SHP77 treated with DMSO at 0.1 percent for 48 hours (cell line): ENCODE measurements around the gene FXYD6.
"Not testable (repeated sequence)": the region's sequence is repeated elsewhere in the genome, so short reads cannot be mapped to it uniquely, and the experiment has no call there.

Experiments used
- DNase-seq: peaks from one replicate; lab custom pipeline; 2025; lab: John Stamatoyannopoulos, UW

Gene FXYD6, protein sequence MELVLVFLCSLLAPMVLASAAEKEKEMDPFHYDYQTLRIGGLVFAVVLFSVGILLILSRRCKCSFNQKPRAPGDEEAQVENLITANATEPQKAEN

DNA sequence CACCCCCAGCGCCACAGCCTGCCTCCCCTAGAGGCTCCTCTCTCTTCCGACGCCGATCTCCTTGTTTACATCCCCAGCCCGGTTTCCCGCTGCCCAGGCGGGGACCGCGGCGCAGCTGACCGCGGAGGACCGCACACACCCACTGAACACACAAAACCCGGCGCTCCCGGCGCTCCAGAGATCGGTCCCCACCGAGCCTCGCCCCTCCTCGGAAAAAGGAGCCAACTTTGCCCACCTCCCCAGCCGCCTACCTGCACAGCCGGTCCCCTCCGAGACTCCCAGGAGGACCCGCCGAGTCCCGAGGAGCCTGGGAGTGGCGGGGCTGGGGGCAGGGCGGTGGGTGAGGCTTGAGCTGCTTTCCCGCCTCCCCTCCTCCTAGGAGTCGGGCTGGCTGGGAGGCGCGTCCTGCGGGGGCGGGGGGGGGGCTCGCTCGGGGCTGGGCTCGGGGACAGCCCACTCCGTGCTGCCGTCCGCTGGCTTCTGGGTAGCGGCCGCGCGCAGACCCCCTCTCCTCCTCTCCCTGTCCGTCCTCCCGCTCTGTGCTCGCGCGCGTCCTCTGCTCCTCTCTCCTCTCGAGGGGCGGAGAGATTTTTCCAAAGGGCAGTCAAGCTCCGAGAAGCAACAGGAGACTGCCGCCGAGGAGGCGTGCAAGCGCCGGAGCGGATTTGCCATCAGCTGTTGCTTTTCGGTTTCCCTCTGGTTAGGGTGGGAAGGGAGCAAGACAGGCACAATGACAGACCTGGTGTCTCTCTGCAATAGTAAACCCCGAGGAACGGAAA lies at the start of gene FXYD6:
FXYD6 (minus strand) TSS at position 318 of the 779 bp plus-strand sequence. CDS start 33,882 bp downstream, outside the sequence.
- no peak for DNase-seq

- not testable (repeated sequence) for DNase-seq
Measured at GRCh38 chr11:117926166-117926565, 49.7 kb upstream of the FXYD6 start.

- no peak for DNase-seq
Measured at GRCh38 chr11:117925198-117925925, 48.9 kb upstream of the FXYD6 start.

- DNase-seq = no peak
Measured at GRCh38 chr11:117924631-117925170, 48.2 kb upstream of the FXYD6 start.

DNA sequence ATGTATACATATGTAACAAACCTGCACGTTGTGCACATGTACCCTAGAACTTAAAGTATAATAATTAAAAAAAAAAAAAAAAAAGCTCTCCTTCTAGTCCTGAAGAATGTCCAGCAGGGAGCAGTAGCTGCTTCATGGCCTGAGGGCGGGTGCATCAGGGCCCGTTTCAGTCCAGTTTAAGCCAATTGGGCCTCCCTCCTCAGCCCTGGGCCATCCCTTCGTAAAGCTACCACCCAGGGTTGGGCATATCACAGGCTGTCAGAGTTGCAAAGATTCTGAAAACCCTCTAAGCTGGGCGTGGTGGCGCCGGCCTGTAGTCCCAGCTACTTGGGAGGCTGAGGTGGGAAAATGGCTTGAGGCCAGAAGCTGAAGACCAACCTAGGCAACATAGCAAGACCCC lies 47.3 kb upstream of the FXYD6 start:
- DNase-seq = no peak

DNA sequence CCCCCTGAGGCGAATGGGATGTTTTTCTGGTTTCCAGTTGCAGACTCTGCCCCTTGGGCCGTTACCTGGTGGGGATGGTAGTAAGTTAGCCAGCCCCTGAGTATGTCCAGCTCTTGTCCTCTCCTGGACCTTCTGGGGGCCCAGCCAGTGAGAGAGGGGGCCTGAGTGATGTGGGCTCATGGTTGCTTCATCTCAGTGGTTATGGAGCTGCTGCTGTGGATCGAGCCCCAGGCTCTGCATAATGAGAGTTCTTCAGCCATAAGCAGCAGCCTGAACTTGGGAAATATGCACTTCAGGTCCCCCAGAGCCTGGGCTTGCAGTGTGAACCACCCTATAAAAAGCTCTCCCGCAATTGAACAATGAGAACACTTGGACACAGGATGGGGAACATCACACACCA lies 46.8 kb upstream of the FXYD6 start:
- no peak for DNase-seq

DNA sequence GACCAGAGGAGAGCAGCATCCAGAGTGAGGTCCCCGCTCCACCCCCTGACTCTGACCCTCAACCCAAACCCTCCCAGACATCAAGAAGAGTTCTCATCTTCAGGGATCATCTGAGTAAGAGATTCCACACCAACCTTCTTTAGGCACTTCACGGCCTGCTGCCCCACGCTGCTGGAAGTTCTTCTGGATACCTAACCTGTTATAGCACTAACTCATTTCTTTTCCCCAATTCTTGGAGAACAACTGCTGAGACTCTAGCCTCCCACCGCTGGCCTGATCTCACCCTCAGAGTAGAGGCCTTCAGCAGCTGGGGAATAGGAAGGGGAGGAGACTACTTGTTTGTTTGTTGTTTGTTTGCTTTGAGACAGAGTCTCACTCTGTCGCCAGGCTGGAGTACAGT lies 45.4 kb upstream of the FXYD6 start:
- DNase-seq = no peak

GRCh38 chr11:117921456-117921855 lies 45.0 kb upstream of the FXYD6 start:
- no peak for DNase-seq

DNA sequence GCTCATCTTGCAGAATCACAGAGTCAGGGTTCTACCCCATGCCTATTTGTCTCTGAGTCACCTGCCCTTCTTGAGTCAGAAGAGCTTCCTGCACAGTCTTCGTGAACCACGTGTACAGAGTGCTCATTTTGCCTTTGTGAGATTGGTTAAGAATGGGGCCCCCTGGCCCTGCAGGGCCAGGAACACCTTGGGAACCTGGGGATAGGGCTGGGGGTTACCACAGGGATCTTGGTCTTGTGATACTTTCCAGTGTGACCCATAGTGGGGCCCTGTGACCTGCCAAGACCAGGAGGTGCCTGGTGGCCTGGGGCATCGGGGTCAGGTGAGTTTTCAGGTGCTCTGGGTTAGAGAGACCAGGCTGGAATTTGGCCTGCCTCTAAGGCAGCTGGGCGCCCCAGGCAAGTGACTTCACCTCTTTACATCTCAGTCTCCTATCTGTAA lies 43.3 kb upstream of the FXYD6 start:
- no peak for DNase-seq

- DNase-seq = no peak
Measured at GRCh38 chr11:117919341-117919740, 42.9 kb upstream of the FXYD6 start.

DNA sequence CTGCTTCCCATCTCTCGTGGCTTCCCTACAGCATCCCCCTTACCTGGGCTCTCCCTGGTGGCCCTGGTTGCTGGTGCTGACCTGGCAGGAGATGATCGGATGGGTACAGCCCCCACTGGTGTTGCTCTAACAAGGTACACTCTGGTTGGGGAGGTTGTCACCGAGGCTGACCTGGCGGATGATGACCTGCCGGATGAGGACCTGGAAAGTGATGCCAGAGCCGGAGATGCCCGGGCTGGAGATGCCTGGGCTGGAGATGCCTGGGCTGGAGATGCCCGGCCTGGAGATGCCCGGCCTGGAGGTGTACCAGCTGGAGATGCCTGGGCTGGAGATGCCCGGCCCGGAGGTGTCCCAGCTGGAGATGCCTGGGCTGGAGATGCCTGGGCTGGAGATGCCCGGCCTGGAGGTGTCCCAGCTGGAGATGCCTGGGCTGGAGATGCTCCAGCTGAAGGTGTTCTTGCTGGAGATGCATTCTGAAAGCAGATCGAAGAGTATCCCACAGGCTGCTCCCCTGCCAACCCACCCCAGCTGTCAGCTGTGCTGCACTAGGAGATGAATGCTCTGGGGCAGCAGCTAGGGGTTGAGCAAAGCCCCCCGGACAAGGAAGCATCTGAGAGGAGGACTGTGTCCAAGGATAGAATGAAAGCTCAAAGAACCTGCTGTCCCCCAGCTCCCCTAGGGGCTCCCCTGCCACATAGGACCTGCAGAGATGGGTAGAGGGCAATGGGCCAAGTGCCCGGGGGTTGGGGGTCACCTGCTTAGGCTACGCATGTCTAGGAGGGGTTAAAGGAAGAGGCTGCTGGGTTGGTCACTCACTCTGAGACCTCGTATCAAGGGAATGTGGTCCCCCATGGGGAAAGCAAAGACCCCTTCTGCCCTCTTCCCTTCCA lies 42.2 kb upstream of the FXYD6 start:
- no peak for DNase-seq

GRCh38 chr11:117917591-117918151 lies 41.2 kb upstream of the FXYD6 start:
- DNase-seq = no peak

DNA sequence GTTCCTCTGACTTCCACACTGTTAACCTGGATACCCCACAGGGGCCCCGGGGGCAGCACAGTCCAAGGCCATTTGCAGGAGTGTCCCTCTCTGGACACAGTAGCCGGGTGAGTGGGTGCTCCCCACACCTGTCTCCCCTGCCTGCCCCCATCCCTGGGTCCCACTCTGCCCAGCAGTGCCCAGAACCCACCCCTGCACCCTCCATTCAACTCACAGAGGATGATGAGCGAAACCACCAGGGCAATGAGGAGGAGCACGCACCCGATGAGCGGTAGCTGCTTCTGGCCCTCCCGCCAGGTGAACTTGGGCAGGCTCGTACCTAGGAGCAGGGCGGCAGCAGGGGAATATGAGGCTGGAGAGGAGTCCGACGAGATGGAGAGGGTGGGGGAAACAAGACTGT lies 40.5 kb upstream of the FXYD6 start:
- no peak for DNase-seq

DNA sequence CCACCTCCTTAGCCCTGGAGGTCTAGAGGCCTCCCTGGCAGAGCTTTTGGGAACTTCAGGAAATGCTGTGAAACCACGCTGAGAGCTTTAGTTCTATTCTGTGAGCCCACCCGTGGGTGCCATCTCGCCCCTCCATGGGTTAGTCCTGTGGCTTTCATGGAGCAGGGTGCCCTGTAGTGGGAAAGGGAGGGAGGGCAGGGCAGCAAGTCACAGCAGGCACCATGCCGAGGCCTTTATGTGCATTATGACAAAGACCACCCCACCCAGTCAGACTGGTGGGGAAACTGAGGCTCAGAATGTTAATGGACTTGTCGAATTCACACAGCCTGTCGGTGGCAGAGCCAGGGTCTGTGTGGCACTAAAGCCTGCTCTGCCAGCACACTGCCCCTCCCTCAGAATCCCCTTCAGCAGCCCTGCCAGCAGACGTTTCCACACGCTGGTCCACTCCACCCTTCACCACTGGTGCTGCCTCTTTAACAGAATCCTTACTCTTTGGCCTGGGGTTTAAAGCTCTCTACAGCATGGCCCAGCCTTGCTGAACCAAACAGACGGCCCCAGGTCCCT lies 39.3 kb upstream of the FXYD6 start:
- DNase-seq = no peak

- DNase-seq = no peak
Measured at GRCh38 chr11:117914991-117915618, 38.6 kb upstream of the FXYD6 start.

DNA sequence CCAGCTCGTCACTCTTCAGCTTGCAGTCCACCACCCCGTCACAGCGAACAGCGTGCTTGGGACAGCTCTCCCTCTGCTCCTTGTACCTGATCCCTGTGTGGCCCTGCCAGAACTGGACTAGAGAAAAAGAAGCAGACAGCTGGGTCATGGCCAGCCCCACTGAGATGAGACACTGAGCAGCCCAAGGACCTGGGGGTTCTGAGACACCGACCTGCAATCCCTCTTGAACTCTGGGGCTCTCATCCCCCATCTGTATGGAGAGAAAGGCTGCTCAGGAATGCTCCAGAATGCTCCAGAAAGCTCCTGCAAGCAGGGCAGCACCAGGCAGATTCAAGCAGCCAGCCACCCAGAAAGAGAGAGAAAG lies 37.9 kb upstream of the FXYD6 start:
- DNase-seq = no peak

GRCh38 chr11:117913736-117914397 lies 37.4 kb upstream of the FXYD6 start:
- no peak for DNase-seq

GRCh38 chr11:117912497-117912896 lies 36.0 kb upstream of the FXYD6 start:
- DNase-seq = no peak

- no peak for DNase-seq
Measured at GRCh38 chr11:117911694-117912093, 35.2 kb upstream of the FXYD6 start.

DNA sequence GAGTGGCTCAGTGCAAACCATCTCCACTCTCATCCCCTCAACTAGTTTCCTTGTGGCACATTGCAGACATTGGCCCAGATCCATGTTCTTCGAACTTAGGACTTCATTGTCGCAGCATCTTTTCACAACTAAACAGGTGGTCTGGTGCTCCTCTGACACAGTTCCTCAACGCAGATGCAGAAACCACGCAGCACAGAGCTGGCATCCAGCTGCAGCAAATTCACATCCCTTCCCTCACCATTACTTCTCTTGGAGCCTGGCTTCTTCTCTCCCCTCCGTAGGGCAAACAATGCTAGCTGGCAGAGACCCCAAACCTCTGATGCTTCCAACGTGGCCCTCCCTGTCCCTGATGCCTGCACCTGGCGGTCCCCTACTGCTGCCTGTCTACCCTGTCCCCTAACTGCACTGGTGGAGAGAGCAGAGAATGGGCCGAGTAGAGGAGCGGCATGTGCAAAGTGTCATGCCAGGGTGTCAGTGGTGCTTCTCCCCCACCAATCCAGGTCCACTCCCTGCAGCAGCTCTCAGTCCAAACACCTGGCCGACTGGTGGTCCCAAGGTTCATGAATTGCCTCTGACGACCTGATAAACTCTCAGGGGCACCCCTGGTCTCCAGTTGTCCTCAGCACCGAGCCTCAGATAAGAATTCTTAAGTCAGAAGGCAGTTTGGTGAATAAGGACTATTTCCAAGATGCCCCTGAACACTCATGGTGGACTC lies 34.6 kb upstream of the FXYD6 start:
- DNase-seq = no peak
